Activated naive CD4-positive, alpha-beta T cell treated with Interleukin-2 at 50 U/mL for 16 hours (primary cell): ENCODE measurements around the gene SBF2.
A peak's percentile ranks its signal among the peaks of the same experiment; 100 is the strongest.

Experiments used
- DNase-seq: peaks from one replicate; pipeline ENCODE4 v3.0.0-alpha.2; 2020

Gene SBF2

DNA sequence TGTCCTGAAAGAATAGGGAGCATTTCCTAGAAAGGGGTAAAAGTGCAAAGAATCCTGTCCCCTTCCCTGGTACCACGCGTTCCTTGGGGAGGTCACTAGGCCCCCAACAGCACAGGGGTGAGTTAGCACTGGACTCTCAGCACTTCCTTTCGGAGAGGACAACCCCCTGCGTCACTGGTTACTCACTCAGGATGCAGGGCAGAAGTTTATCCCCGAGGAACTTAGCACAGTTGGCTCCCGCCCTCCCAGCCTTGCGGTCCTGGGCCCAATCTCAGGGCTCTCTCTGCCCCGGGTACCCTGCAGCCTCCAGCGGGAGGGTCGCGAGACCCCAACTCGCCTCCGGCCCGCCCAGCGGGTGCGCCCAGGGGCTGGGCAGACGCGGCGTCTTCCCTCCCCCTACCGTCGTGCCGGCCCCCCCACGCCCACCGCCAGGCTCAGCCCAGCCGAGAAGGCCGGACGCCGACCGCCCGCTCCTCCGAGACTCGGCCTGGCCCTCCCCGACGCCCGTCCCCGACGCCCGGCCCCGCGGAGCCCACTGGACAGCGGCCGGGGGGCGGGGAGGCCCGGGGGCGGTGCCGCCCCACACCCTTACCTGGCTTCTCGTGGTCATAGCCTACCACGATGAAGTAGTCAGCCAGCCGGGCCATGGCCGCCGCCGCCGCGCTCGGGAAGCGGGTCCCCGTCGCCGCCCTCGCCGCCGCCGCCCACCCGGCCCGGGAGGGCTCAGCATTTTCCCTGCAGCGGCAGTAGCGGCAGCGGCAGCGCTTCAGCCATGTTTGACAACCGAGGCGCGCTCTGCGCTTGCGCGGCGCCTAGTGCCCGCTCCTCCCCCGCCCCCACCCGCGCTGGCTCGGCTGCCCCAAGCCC, at the start of gene SBF2:
SBF2 (minus strand) TSS at position 797 of the 867 bp plus-strand sequence; CDS start at position 647, 150 bp downstream.
- peak; percentile 83 for DNase-seq

DNA sequence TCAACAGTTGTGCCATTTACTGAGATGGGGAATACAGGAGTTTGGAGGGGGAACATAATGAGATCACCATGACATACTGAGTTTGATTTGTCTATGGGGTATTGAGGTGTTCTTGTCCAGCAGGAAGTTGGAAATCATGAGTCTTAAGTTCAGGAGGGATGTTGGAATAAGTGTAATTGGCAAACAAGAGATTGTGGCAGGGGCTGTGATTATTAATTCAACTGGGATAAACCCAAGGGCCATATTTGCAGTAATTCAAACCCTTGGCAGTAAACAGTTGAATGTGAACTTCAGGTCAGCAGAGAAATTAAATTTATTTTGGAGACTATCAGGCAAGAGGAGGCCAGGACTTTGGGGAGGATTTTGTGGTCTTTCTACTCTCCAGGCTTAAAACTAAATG, 44.3 kb upstream of the SBF2 start:
- DNase-seq, result no peak

DNA sequence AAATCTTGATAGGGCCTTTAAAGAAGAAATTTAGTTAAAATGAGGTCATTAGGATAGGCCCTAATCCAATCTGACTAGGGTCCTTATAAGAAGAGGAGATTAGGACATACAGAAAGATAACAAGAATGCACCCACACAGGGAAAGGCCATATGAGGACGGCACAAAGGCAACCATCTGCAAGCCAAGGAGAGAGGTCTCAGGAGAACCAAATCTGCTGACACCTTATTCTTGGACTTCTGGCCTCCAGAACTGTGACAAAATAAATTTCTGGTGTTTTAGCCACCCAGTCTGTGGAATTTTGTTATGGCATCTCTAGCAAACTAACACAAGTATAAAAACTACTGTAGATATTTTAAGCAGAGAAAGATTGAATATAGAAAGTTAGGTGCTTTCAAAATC, 39.5 kb upstream of the SBF2 start:
- no peak for DNase-seq

DNA sequence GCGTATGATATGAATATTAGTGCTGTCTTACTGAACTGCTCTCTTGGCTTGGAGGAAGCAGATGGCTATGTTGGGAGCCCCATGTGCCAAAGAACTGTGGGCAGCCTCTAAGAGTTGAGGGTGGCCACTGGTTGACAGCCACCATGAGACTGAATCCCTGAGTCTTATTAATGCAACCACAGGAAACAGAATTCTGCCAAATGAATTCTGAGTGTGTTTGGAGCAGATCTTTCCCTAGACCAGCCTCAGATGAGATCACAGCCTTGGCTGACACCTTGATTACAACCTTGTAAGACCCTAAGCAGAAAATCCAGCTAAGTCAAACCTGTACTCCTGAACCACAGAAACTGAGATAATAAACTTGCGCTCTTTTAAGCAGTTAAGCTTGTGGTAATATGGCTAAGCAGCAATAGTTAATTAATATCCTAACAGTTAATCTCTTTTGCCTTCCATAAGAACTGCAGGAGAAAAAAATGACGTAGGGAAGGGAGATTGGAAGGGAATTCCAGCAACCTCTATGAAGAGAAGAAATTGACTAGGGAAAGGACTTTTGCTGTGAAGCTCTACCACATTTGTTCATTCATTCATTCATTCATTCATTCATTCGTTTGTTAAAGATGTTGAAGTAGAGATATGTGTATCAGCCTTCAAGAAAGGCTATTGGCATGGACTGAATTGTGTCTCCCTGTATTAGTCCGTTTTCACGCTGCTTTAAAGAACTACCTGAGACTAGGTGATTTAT, 37.7 kb upstream of the SBF2 start:
- no peak for DNase-seq

DNA sequence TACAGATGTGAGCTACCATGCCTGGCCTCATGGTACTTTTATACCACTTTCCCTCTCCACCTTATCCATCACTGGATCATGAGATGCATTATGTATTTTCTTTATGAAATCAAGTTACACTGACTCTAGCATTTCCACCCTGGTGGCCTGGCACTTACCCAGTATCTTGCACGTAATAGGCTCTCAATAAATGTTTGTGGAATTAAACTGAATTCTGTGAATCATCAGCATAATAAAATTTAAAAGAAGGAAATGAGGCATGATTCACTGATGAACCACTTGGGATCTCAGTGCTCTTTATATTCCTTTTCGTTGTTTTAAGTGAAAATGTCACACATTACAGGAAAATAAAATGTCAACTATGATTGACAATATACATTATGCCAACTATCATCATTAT, 35.9 kb upstream of the SBF2 start:
- no peak for DNase-seq

DNA sequence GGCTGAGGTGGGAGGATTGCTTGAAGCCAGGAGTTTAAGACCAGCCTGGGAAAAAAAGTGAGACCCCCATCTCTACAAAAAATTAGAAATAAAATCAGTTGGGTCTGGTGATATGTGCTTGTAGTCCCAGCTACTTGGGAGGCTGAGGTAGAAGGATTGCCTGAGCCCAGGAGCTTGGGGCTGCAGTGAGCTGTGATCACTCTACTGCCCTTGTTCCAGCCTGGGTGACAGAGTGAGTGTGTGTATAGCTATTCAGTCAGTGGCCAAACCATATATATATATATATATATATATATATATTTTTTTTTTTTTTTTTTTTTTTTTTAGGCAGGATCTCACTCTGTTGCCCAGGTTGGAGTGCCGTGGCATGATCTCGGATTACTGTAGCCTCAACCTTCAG, 35.3 kb upstream of the SBF2 start:
- DNase-seq, result no peak

DNA sequence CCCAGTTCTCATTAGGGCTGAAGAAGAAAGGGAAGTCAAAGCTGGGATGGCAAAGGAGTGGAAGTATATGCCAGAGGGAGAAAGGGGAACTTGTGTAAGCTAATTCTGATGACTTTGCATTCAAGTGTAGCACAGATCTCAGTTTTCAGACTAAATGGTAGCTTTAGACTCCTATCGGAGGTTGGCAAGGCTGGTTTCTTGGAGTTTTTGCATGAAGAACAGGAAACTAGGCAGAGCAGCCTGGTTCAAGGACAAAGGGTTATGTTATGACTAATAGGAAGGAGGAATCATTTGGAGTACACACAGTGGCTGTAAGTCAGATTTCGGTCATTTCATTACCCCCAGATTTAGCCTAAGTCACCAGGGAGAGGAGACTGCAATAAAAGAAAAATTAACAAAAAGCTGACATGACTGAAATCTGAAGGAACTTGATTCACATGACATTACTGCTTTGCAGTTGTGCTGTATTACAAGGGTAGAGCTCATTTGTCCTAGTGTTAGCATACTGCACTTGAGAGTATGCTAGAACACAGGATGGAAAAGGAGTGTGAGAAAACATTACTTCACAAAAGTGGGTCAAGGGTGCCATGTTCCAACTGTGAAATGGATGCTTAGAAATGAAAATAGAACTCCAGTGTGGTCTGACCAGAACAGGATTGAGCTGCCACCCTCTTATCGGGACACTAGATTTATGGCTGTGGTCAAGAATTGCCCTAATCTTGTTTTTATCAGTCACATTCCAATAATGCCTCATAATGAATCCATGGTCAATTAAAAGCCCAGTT, 34.5 kb upstream of the SBF2 start:
- no peak for DNase-seq

DNA sequence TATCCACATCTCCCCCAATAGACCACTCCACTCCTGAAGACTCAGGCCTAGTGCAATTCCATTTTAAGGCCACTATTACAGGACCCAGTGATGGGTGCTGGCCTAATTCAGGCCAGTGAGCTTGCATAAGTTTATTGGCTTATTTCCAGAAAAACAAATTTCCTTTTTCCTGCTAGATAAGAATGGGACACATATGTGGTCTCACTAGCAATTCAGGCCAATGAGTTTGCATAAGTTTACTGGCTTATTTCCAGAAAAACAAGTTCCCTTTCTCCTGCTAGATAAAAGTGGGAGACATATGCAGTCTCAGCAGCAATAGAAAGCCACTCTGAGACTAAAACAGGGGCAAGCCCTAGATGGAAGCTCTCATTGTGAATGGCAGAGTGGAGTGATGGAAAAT, 33.2 kb upstream of the SBF2 start:
- no peak for DNase-seq

DNA sequence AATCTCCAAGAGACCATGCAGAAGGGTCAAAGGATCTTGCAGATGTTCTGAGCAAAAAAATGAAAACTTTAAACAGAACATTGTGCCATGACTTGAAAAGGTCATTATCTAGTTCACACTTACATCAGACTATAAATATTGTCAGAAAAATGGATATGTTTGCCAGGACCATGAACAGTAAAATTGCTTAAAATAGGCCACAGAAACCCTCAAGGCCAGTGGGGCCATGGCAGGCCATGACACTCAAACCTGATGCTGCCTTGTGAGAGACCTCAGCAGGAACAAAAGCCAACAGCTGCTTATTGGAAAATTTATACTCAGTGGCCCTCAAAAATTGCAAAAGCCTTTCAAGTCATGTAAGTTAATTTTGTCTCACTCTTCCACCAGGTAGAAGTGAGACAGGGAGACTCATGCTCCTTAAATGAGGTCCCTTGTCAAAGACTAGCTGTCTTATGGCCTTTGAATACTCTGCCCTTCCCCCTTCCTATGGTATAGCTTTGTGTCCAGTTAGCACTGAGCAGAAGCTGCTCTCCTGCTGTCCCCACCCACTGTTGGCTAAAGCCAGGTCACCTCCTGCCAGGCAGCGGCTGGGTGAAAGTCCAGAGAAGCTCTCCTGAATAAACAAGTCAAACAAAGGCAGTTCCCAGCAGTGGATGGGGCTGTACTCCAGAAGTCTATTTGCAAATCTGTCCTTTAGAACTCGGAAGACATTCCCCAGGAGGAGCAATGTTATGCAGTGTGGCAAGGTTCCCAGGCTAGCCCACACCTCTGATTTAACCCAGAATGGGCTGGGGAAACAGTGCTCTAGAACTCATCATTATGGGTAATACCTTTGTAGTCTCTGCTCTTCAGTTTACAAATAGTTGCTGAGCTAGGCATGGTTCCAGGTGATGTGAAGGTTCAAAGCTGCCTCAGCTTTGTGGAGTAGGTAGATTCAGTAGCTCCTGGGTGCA, 32.3 kb upstream of the SBF2 start:
- no peak for DNase-seq

DNA sequence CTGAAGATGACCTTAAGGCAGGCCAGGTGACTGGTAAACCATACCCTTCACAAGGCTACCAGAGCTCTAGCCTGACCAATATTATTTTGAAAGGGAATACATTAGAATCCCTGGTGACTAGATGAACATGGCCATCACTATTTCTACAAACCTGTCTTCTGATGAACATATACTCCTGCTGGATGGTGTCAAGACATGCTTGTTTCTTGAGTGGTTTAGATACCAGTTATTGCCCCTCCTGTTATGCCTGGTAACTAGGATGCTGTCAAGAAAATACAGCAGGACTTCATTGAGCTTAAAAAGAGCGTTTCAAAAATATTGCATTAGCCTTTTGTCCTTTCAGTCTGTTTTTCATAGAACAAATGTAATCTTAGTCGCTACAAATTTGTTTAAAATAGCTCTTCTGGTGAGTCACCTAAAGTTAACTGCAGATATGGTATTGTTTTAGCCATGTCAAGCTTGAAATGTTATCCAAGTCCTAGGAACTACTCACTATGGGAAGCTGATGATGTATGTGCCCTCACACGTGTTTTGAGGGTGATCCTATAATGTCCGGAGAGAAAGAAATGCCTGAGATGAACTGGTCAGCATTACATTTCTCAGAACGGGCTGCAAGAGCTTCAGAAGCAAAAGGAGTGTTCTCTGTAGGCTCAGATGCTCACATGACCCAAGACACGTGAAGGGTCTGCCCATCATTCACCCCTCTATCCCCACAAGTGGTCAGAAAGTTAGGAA, 31.4 kb upstream of the SBF2 start:
- DNase-seq, result no peak

DNA sequence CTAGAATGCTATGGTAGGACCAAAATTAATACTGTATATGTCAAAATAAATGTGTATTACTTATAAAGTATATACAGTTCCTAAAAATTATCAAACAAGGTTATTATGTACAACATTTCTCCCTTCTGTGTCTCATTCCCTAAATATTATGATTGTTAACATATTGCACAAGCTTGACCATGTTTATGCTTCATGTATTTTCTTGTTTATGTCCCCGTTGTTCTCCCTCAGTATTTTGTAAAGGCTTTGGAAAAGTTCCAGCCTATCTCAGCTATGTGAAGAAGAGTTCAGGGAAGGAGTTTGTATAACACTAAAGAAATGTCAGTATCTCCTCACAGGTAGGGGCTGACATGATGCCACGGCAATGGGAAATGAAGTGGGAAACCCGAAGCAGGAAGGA, 30.5 kb upstream of the SBF2 start:
- no peak for DNase-seq

DNA sequence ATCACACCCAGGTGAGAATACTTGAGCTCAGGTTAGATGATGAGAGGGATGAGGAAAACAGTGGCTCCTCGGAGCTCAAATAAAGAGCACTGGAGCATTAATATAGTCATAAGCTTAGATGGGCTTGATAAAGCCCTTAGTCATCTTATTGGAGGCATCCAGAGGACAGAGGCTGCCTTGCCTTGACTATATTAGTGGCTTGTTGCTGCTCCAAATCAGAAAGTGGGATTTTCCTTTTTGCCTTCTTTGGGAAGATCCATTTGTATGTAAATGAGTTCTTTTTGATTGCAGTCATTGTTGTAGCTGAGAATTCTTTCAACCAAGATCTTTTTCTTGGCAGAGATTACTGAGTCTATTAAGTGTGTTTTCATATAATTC, 29.8 kb upstream of the SBF2 start:
- no peak for DNase-seq

DNA sequence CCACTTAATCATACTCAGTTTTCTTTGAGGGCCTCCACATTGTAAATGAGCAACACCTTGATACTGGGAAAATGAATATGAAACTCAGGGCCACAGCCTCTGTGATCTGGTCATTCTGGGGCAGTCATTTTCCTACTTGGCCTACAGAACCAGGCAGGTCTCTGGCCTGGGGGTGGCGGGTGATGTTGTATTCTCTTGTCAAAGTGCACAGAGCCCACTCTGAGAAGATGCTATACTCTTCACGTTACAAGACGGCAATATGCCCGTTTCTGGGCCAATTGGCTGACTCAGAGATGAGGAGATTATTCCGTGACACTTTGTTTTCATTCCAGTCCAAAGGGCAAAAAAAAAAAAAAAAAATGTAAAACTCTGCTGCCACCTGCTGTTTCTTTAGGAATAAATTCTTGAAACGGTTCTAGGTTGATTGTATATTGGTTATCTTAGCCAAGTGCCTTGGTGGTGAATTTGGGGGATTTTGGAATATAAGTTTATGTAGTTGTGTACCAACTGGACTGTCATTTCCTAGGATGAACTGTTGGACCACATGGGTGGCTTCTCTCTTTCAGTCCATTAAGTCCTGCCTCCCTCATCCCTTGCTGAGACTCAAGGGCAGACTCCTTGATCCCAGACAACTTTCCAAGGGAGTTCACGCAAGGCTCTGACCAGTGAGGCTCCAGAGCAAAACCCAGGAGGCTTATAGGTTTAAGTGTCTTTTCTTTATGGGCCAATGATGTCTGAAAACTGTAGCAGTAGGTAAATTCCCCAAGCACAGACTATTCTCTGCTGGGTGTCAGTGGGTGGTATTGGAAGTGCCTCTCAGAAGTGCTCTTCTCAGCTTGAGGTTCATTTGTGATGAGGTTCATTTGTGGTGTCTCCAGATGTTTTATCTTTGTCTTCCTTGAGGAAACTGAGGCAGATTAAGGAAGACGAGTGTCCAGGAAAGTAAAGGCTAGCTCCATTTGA, 29.1 kb upstream of the SBF2 start:
- peak; percentile 56 for DNase-seq

DNA sequence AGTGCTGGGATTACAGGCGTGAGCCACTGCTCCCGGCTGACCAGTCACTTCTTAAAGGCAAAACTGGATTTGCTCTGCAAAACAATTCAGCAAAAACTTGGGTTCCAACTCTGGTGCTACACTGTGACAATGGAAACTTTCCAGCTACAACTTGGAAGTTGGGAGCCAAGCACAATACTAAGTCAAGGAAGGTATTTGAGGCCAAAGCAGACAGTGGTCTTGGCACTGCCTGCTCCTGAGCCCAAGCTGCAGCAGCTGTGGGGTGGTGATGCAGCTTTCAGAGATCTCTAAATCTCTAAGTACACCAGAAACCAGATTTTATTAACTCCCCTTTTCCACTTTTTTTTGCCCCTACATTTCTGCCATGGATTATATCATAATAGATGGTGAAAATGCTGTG, 28.4 kb upstream of the SBF2 start:
- DNase-seq, result no peak

DNA sequence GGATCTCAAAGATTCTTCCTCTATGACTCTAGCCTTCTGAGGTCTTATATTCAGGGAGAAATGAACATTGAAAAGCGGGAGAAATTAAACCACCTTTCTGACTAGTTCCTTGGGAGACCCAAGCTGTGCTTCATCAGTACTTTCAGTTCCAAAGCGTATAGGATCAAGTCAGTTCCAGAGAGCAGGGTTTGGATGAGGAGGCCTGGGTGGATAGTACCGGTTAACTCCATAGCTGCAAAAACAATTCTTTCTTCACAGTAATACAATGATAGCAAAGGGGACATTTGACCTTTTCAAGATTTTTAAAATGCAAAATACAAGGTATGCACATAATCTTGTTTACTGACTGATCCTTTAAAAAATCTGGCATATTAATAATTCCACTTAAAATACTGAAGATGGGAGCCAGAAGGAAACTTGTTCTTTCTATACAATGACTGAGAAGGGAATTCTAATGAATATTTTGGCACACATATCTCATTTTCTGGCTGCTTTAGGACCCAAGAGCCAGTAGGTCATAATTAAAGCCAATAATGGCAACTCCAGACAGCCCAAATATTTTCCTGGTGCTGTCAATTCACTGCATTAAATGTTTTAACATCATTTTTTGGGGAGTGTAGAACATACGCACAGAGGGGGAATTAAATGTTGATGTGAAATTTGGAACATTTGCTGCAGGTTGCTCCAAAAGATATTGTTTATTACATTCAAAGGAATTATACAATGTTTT, 26.9 kb upstream of the SBF2 start:
- DNase-seq, result no peak

DNA sequence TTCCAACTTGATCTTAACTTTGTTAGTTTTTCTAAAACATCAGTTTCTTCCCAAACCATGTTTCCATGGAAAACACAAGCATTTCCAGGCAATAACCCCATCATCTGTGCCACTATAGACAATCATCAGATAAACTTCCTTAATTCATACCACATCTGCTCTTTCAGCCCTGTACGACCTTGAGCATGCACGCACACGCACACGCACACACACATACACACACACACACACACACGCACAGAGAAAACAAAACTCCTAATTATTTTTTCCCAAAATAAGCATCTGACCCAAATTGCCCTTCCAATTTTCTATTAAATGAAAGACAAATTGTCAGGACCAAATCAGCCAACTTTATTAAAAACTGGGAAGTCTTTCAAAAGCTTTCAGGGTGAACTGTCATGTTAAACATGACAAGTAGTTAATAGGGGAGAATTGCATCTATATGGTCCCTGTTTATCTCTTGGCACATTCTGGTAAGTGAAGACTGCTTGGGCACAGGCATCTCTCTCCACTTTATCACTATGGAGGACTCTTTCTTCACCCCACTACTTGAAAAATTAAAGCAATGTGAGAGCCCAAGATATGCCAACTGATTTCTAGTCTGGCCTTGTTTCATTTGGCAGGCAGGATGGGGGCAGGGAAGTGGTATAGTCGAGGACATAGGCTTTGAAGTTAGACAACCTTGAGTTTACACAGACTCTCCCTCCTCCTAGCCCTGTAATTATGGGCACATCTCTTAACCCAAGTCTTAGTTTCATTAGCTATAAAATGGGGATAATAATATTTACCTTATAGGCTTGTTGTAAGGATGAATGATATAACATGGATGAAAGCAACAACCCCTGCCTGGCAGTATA, 25.9 kb upstream of the SBF2 start:
- DNase-seq, result no peak

DNA sequence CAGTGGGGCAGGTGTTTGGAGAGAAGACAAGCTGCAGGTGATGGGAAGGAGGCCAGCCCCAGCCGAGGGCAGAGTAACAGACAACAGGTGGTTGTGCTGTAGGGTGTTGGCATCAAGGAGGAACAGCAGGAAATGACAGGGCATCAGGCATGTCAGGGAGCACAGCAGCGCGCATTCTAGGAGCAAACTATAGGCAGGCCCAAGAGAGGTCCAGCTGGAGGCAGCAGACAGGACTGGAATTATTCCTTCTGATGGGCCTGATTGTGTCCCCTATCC, 24.4 kb upstream of the SBF2 start:
- DNase-seq, result no peak

DNA sequence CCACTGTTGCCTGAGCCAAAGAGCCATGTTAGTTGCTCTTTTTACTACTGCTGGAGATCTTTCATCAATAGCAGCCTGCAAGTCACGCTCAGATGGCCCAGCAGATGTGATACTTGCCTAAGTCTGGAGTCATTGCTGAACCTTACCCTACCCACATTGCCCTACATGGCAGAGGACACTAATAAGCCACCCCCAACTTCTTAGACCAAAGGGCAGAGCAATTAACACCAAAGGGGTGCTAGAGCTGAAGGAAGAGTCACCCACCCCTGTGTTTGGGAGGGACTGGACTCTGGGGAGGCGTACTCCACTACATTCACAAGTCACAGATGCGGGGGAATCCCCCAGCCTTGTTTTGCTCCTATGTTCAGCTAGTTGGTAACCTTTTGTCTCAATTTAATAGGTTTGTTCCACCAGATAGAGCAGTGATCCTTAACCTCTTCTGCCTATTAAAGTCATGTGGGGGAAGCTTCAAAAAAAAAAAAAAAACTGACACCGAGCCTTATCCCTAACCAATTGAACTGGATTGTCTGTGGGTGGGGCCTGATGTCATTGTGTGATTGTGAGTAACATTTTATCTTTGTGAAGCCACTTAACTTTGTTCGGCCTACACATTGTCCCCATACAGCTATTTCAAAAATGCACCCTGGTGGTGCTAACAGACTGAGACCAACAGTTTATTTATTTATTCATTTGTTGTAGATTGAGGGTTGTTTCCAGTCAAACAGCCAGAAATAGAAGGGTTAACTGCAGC, 23.9 kb upstream of the SBF2 start:
- no peak for DNase-seq
